ENCODE data around the gene KAT5.
"Not testable (repeated sequence)": the region's sequence is repeated elsewhere in the genome, so short reads cannot be mapped to it uniquely, and the experiment has no call there.

Gene KAT5

DNA sequence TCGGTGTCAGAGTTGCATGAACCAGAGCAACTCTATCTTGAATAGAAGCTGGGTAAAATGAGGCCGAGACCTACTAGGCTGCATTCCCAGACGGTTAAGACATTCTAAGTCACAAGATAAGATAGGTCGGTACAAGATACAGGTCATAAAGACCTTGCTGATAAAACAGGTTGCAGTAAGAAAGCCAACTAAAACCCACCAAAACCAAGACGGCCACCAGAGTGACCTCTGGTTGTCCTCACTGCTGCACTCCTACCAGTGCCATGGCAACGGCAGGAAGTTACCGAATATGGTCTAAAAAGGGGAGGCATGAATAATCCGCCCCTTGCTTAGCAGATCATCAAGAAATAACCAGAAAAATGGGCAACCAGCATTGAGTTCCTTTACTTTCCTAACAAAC, 2.4 kb upstream of the KAT5 start:
- DNase-seq (ENCODE audit: low spot score) = no peak

GRCh38 chr11:65710421-65710820, 1.6 kb upstream of the KAT5 start:
- no peak for DNase-seq (ENCODE audit: low spot score)

- DNase-seq (ENCODE audit: low spot score) = no peak
These were observed 603 bp downstream of the KAT5 start for GRCh38 chr11:65712633-65713076.

GRCh38 chr11:65713212-65713969, 1.3 kb downstream of the KAT5 start:
- DNase-seq (ENCODE audit: low spot score) = no peak

GRCh38 chr11:65714433-65714832, 2.4 kb downstream of the KAT5 start:
- no peak for DNase-seq (ENCODE audit: low spot score)

- no peak for DNase-seq (ENCODE audit: low spot score)
These were observed 4.2 kb downstream of the KAT5 start for GRCh38 chr11:65716302-65716701.

DNA sequence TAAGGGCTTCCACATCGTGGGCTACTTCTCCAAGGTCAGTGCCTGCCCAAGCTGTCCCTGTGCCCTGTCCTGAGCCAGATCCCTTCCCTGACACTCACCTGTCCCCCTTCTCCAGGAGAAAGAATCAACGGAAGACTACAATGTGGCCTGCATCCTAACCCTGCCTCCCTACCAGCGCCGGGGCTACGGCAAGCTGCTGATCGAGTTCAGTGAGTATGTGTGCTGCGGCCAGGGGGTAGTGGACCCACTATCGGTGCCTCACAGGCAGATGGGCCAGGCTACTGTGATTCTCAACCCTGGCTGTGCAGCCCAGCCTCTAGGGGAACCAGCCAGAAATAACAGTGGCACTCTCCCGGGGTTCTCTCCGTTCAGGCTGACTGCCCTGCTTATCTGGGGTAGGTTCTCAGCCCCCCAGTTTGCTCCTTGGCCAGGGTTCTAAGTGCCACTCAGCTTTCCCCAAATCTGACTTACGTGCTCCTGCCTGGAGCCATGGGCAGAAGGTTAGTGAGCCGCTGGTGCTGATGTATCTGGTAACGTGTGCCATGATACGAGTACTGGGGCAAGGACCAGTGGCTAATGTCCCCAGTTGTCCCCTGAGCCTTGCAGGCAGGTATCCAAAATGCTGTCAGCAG, 4.8 kb downstream of the KAT5 start:
- no peak for DNase-seq (ENCODE audit: low spot score)

DNA sequence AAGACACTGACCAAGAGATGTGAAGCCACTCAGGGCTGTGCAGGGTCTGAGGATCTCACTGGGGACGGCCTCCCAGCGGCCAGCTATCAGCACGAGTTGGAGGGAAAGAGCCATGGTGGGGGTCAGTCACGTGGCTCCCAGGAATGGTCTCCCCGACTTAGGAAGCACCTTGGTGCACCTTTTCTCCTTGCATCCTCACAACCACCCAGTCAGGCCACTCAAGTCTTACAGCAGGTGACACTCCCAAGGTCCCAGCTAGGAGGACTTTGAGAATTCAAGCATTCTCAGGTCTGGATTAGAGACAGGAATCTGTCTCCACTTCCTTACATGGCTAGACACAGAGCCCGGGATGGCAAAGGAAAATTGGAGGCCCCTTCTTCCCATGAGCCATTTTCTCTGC, 5.9 kb downstream of the KAT5 start:
- no peak for DNase-seq (ENCODE audit: low spot score)

GRCh38 chr11:65718531-65718930, 6.5 kb downstream of the KAT5 start:
- no peak for DNase-seq (ENCODE audit: low spot score)

- DNase-seq (ENCODE audit: low spot score) = no peak
These were observed 7.0 kb downstream of the KAT5 start for GRCh38 chr11:65718964-65719492.

DNA sequence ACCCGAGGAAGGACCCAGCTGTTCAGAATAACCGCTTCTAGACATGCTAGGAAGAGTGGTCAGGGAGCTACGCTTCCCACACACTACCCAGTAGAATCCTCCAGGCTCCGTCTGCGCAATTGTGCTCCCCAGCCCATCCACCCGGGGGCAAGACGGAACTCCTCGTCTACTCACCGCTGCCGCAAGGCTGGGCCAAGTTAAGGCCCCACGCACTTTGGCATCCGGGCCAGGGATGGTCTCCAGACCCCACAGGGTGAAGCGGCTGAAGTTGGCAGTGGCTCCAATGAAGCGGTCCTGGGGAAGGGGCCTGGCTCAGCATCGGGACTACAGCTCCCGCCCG, 7.8 kb downstream of the KAT5 start:
- no peak for DNase-seq (ENCODE audit: low spot score)

GRCh38 chr11:65720211-65720934, 8.3 kb downstream of the KAT5 start, which contains the start of gene RNASEH2C:
Gene RNASEH2C (minus strand): TSS chr11:65720798. CDS start chr11:65720758, 40 bp downstream.
- peak; percentile 94 for DNase-seq (ENCODE audit: low spot score)

- no peak for DNase-seq (ENCODE audit: low spot score)
These were observed 10.2 kb downstream of the KAT5 start for GRCh38 chr11:65722261-65722660.

- peak; percentile 35 for DNase-seq (ENCODE audit: low spot score)
These were observed 14.6 kb downstream of the KAT5 start for GRCh38 chr11:65726660-65727059.

DNA sequence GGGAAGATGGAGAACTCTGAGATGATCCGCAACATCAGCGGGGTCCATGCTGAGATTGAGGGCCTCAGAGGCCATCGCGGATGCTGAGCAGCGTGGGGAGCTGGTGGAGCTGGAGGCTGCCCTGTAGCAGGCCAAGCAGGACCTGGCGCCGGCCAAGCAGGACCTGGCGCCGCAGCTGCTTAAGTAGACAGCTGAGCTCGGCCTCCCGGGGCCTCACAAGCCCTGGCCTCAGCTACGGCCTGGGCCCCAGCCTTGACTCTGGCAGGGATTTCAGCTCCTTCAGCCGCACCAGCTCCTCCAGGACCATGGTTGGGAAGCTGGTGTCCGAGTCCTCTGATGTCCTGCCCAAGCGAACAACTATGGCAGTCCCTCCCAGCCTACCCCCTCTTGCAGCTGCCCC, 15.8 kb downstream of the KAT5 start:
- DNase-seq (ENCODE audit: low spot score) = no peak

GRCh38 chr11:65730461-65730860, 18.4 kb downstream of the KAT5 start:
- no peak for DNase-seq (ENCODE audit: low spot score)

DNA sequence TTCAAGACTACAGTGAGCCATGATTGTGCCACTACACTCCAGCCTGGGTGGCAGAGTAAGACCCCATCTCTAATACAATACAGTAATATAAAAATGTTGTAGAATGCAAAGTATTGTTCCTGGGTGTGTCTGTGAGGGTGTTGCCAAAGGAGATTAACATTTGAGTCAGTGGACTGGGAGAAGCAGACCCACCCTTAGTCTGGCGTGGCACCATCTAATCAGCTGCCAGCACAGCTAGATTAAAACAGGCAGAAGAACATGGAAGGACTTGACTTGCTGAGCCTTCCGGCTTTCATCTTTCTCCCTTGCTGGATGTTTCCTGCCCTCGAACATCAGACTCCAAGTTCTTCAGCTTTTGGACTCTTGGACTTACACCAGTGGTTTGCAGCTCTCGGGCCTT, 23.1 kb downstream of the KAT5 start:
- not testable (repeated sequence) for DNase-seq (ENCODE audit: low spot score)

GRCh38 chr11:65736810-65737209, 24.8 kb downstream of the KAT5 start:
- DNase-seq (ENCODE audit: low spot score) = no peak

GRCh38 chr11:65739022-65739421, 27.0 kb downstream of the KAT5 start:
- DNase-seq (ENCODE audit: low spot score) = no peak

- no peak for DNase-seq (ENCODE audit: low spot score)
These were observed 29.1 kb downstream of the KAT5 start for GRCh38 chr11:65741185-65741584.

DNA sequence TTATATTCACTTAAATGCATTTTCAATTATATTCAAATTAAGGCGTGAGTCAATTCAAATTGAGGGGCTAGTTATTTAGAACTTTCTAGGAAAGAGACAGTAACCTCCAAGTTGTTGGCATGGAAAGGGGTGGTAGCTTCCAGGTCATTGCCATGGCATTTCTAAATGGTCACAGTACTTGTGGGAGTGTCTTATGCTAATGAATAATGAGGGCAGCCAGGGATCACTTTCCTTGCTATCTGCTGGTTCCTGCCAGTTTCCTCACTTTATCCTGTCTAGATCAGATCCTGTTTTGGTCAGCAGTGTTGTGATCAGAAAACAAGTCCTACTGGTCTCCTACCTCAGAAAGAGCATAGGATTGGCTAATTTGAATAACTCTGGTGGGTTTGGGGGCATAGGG, 30.3 kb downstream of the KAT5 start:
- DNase-seq (ENCODE audit: low spot score) = no peak

GRCh38 chr11:65743681-65744025, 31.6 kb downstream of the KAT5 start:
- no peak for DNase-seq (ENCODE audit: low spot score)

All from iPS-NIHi11 (cell line).